Glutamatergic neuron (in vitro differentiated cells): ENCODE measurements around the gene MAD2L1BP. TPM values are rescaled to one million over a fixed set of nuclear protein-coding genes. Genes with fewer than 3 reads are reported as not detected.

Source experiments
- DNase-seq: peaks from one replicate; pipeline ENCODE4 v3.0.0; 2022
- H3K27ac Mint-ChIP-seq: one replicate; pipeline ENCODE4 v1.8.0; 2020; ENCODE audit warnings: mild to moderate bottlenecking, mixed read lengths, inconsistent platforms; ENCODE audit not compliant: unreplicated experiment
- H3K27me3 Mint-ChIP-seq: one replicate; pipeline ENCODE4 v1.8.0; 2020; ENCODE audit warnings: mild to moderate bottlenecking, moderate library complexity, mixed read lengths, inconsistent platforms; ENCODE audit not compliant: unreplicated experiment
- H3K36me3 Mint-ChIP-seq: one replicate; pipeline ENCODE4 v1.8.0; 2020; ENCODE audit warnings: mild to moderate bottlenecking, mixed read lengths, inconsistent platforms; ENCODE audit not compliant: unreplicated experiment
- H3K4me1 Mint-ChIP-seq: one replicate; pipeline ENCODE4 v1.8.0; 2020; ENCODE audit warnings: mild to moderate bottlenecking, low read depth, mixed read lengths, inconsistent platforms; ENCODE audit not compliant: unreplicated experiment
- H3K4me3 Mint-ChIP-seq: one replicate; pipeline ENCODE4 v1.8.0; 2020; ENCODE audit warnings: mild to moderate bottlenecking, mixed read lengths, inconsistent platforms; ENCODE audit not compliant: unreplicated experiment
- H3K9me3 Mint-ChIP-seq: one replicate; pipeline ENCODE4 v1.8.0; 2020; ENCODE audit warnings: mild to moderate bottlenecking, moderate library complexity, mixed read lengths, inconsistent platforms; ENCODE audit not compliant: unreplicated experiment
- total RNA-seq: library from RNA; stranded (reverse); fragmentation: NEBNext Ultra II Directional; extraction: Animal tissue kit (Norgen Biotek cat#: 25700); gene quantifications from one replicate; pipeline ENCODE4 v1.2.1, GENCODE V29; 2021; ENCODE audit not compliant: unreplicated experiment
- TF ChIP-seq, protein P1 (sequence below): fragments of 200-600 bp; sonication (generic); IDR thresholded peaks from one replicate; pipeline ENCODE4 v1.5.0; 2021; ENCODE audit not compliant: partially characterized antibody, unreplicated experiment

The MAD2L1BP gene
- total RNA-seq, 1 donor from 2014 or later, result 38.8 TPM

DNA sequence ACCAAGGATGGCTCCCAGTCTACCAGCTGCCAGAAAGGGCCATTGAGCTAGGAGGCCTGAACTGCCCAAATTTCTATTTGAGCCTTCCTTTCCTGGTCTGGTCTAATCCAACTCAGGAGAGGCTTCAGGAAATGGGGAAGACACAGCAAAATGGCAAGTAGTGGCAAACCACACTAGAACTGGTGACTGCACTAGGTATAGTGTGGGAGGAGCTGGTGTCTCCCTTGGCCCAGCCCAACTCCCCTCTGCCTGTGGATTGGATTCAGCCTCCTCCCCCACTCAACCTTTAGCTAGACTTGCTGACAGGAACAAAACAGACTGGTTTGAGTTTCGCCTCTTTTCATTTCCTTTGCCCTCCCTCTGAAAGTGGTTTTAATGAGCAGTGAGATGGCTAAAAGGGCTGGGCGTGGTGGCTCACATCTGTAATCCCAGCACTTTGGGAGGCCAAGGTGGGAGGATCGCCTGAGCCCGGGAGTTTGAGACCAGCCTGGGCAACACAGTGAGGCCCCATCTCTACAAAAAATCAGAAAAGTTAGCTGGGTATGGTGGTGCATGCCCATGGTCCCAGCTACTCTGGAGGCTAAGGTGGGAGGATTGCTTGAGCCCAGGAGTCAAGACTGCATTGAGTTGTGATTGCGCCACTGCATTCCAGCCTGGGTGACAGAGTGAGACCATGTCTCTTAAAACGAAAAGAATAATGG is 34.4 kb downstream of the MAD2L1BP start:
- Mint-ChIP-seq H3K9me3 (peaks cover 8% of the 10 kb centered on the region), H3K27ac (no peak overlapping the region), H3K36me3 (no peaks in the 10 kb centered on the region), H3K27me3 (peaks cover 8% of the 10 kb centered on the region), H3K4me3 (no peak overlapping the region), H3K4me1 (peaks cover 4% of the 10 kb centered on the region)
- no peak for DNase-seq
- TF ChIP-seq, protein P1, sequence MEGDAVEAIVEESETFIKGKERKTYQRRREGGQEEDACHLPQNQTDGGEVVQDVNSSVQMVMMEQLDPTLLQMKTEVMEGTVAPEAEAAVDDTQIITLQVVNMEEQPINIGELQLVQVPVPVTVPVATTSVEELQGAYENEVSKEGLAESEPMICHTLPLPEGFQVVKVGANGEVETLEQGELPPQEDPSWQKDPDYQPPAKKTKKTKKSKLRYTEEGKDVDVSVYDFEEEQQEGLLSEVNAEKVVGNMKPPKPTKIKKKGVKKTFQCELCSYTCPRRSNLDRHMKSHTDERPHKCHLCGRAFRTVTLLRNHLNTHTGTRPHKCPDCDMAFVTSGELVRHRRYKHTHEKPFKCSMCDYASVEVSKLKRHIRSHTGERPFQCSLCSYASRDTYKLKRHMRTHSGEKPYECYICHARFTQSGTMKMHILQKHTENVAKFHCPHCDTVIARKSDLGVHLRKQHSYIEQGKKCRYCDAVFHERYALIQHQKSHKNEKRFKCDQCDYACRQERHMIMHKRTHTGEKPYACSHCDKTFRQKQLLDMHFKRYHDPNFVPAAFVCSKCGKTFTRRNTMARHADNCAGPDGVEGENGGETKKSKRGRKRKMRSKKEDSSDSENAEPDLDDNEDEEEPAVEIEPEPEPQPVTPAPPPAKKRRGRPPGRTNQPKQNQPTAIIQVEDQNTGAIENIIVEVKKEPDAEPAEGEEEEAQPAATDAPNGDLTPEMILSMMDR, result no peak

DNA sequence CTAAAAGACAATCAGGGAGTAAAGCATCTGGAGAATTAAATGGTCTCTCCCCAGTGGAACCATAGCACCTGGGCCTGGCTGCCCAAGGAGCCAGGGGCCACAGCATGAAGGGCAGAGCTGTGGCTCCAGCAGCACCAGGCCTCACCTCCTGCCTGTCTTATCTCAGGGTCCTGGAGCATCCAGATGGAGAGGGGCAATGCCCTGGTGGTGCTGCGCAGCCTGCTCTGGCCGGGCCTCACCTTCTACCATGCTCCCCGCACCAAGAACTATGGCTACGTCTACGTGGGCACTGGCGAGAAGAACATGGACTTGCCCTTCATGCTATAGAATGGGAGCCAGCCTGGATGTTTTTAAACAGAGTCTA is 35.0 kb downstream of the MAD2L1BP start:
- H3K36me3 Mint-ChIP-seq, result no peaks in the 10 kb centered on the region
- H3K27ac Mint-ChIP-seq, result no peak overlapping the region
- TF ChIP-seq, protein P1, result no peak
- H3K27me3 Mint-ChIP-seq, result peaks cover 8% of the 10 kb centered on the region
- DNase-seq, result no peak
- peaks cover 4% of the 10 kb centered on the region for H3K4me1 Mint-ChIP-seq
- peaks cover 8% of the 10 kb centered on the region for H3K9me3 Mint-ChIP-seq
- H3K4me3 Mint-ChIP-seq, result no peak overlapping the region

DNA sequence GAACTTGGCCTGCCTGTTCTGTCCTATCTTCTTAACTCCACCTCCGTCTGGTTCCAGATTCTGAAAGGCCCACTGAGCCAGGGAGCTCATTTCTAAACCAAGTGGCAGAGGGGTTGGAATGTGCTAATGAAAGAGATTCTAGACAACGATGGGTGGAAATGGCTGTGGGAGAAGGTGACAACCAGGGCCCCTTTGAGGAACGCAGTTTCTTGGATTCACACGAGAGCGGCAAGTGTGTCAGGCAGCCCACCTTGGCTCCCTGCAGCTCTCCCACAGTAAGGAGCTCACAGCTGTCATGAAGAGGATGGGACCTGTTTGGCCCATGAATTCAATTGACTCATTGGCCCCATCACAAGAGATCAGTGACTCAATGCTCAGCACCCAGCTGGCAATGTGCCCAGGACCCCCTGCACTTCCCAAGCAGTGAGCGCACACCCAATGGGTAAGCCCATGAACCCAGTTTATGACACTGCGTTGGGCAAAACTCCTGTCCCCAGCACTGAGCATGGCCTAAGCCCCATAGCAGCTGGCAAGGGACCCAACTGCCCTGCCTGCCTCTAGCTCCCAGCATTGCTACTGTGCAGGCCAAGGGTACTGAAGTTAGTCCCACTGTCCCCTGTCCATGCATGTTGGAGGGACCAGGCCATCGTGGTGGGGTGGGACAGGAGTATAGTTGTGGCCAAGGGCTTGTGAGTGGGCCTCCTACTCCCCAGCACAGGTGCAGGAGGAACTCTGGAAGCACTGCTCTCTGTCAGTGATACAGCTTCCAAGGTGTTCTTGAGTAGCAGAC is 35.6 kb downstream of the MAD2L1BP start:
- Mint-ChIP-seq H3K4me3 (no peak overlapping the region), H3K27ac (no peak overlapping the region), H3K4me1 (peaks cover 4% of the 10 kb centered on the region), H3K36me3 (no peaks in the 10 kb centered on the region), H3K9me3 (peaks cover 8% of the 10 kb centered on the region), H3K27me3 (peaks cover 8% of the 10 kb centered on the region)
- TF ChIP-seq, protein P1, result no peak
- DNase-seq, result no peak

DNA sequence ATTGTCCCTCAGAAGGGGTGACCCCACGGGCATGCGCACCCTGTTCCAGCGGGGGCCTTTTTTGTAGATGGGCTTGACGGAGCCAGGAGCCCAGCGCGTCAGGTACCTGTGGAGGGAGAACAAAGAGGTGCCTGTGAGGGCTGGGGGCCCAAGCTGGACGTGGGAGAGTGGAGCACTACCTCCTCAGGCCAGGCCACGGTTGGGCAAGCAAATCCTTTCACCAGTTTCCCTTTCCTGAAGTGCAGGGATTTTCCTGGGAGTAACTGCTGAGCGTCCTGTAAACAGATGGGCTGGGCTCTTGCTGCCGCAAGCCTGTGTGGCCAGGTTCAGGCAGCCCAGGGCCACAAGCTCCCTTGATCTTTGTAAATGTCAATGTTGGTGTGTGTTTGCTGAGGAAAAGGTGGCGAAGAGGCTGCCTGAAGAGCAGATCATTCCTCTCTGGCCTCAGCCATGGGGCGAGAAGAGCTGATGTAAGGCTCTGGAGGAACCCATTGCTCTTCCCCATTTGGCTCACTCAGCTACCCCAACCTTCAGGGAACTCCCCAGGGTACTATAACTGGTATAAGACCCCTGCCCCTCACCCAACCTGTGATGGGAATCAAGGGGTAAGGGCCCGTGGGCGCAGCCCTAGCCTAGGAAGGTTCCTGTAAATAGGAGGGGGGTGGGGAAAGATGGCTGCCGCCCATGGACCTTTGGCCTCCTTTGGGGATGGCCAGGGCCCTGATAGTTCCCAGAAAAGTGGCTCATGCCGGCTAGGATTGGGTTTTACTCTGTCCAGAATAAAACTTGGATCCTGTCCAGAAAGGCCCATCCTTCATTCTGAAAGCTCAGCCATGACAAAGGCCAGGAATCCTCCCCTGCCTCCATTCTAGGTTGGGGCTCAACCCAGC is 36.4 kb downstream of the MAD2L1BP start:
- Mint-ChIP-seq H3K9me3 (peaks cover 6% of the 10 kb centered on the region), H3K36me3 (no peaks in the 10 kb centered on the region), H3K4me3 (no peak overlapping the region), H3K27ac (no peak overlapping the region), H3K4me1 (no peaks in the 10 kb centered on the region), H3K27me3 (peaks cover 8% of the 10 kb centered on the region)
- no peak for DNase-seq
- TF ChIP-seq, protein P1, result no peak
